HG03159 (cell line): ENCODE measurements around the gene LAMA5.

ENCODE experiments used
- ATAC-seq: cut with Tn5 transposase; IDR thresholded peaks from one replicate; pipeline ENCODE4 v1.9.1; 2021; ENCODE audit warnings: mild to moderate bottlenecking, moderate library complexity; ENCODE audit not compliant: unreplicated experiment

The LAMA5 gene

GRCh38 chr20:62289898-62290297, 77.2 kb downstream of the LAMA5 start:
- no peak for ATAC-seq

GRCh38 chr20:62289131-62289530, 78.0 kb downstream of the LAMA5 start:
- no peak for ATAC-seq

- ATAC-seq: no peak
Measured at GRCh38 chr20:62288535-62289105, 78.5 kb downstream of the LAMA5 start.

GRCh38 chr20:62287759-62288534, 79.2 kb downstream of the LAMA5 start:
- ATAC-seq: no peak

- ATAC-seq: no peak
Measured at GRCh38 chr20:62287129-62287528, 80.0 kb downstream of the LAMA5 start.

GRCh38 chr20:62286493-62287064, 80.5 kb downstream of the LAMA5 start:
- ATAC-seq: no peak

- no peak for ATAC-seq
Measured at GRCh38 chr20:62285722-62286121, 81.4 kb downstream of the LAMA5 start.

- no peak for ATAC-seq
Measured at GRCh38 chr20:62285151-62285550, 82.0 kb downstream of the LAMA5 start.

GRCh38 chr20:62284448-62284847, 82.7 kb downstream of the LAMA5 start:
- no peak for ATAC-seq

- no peak for ATAC-seq
Measured at GRCh38 chr20:62282877-62283503, 84.1 kb downstream of the LAMA5 start.

GRCh38 chr20:62282103-62282502, 85.0 kb downstream of the LAMA5 start:
- ATAC-seq: no peak

GRCh38 chr20:62281161-62281933, 85.8 kb downstream of the LAMA5 start:
- ATAC-seq: no peak

GRCh38 chr20:62280303-62280702, 86.8 kb downstream of the LAMA5 start:
- no peak for ATAC-seq

- no peak for ATAC-seq
Measured at GRCh38 chr20:62277253-62277652, 89.9 kb downstream of the LAMA5 start.

- no peak for ATAC-seq
Measured at GRCh38 chr20:62276439-62276838, 90.7 kb downstream of the LAMA5 start.

GRCh38 chr20:62275219-62275618, 91.9 kb downstream of the LAMA5 start:
- no peak for ATAC-seq

- ATAC-seq: no peak
Measured at GRCh38 chr20:62274332-62274950, 92.7 kb downstream of the LAMA5 start.

GRCh38 chr20:62273416-62273815, 93.7 kb downstream of the LAMA5 start:
- no peak for ATAC-seq

GRCh38 chr20:62272200-62272599, 94.9 kb downstream of the LAMA5 start:
- ATAC-seq: no peak

GRCh38 chr20:62269871-62270270, 97.2 kb downstream of the LAMA5 start:
- ATAC-seq: no peak

- no peak for ATAC-seq
Measured at GRCh38 chr20:62269378-62269777, 97.7 kb downstream of the LAMA5 start.
